GM12892 (cell line): ENCODE measurements around the gene C2CD4D.

Experiments
- POLR2A ChIP-seq: IDR thresholded peaks from 2 replicates; pipeline ENCODE4 v1.6.1; 2011; ENCODE audit warnings: low read depth, low read length, control low read depth
- POLR2AphosphoS5 ChIP-seq: IDR thresholded peaks from 2 replicates; pipeline ENCODE4 v1.6.1; 2011; ENCODE audit warnings: low read depth, low read length, control low read depth

DNA sequence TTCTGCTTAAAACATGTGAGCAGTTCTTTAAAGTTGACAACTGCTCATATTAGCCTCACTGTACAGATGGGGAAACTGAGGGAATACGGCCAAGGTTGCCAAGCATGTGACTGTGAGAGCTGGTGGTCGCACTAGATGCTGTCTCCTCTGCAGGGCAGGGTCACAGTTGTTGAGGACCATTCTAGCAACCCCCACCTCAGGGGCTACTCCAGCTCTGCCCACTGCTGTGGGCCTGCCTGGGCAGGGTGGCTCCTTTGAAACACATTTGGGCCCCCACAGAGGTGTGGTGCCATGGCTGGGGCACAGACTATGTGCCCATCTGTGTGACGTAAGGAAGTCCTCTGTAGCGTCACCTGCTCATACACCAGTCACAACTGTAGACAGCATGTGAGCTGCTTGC lies 13.1 kb upstream of the C2CD4D start:
- no peak for TF ChIP-seq POLR2AphosphoS5
- TF ChIP-seq POLR2A: no peak
